Heart left ventricle (tissue), 16 donors: Measurements from ENCODE around the gene MLLT3. TPM values are rescaled to one million over a fixed set of nuclear protein-coding genes. Genes with fewer than 3 reads are reported as not detected.

Experiments used
- ATAC-seq, 4 donors: fragments of 200-7000 bp; cut with Tn5 transposase; one replicate each; pipeline ENCODE4 v1.9.1; 2020 to 2022; ENCODE audit warnings: moderate library complexity in 4 of 4, mild to moderate bottlenecking in 3 of 4, moderate number of reproducible peaks in 1 of 4
- DNase-seq, 5 donors: peaks; one replicate each; pipeline ENCODE4 v3.0.0-alpha.2; 2020
- H3K27ac ChIP-seq, 12 donors: fragments of 200-600 bp; sonication (generic) in 4 of 12; one replicate each; pipeline versions ENCODE4 v1.5.0 to v1.8.0; 2016 to 2022; ENCODE audit warnings: mild to moderate bottlenecking in 2 of 12
- H3K27me3 ChIP-seq, 9 donors: fragments of 200-600 bp; sonication (generic) in 2 of 9; one replicate each; pipeline versions ENCODE4 v1.5.1 to v1.8.0; 2016 to 2022; ENCODE audit warnings: mild to moderate bottlenecking in 3 of 9
- H3K36me3 ChIP-seq, 9 donors: fragments of 200-600 bp; sonication (generic) in 2 of 9; one replicate each; pipeline versions ENCODE4 v1.5.0 to v1.8.0; 2018 to 2022; ENCODE audit warnings: mild to moderate bottlenecking in 2 of 9
- H3K4me1 ChIP-seq, 12 donors: fragments of 200-600 bp; sonication (generic) in 4 of 12; one replicate each; pipeline versions ENCODE4 v1.5.0 to v1.8.0; 2016 to 2022; ENCODE audit warnings: mild to moderate bottlenecking in 3 of 12
- H3K4me3 ChIP-seq, 12 donors: fragments of 200-600 bp; sonication (generic) in 4 of 12; one replicate each; pipeline versions ENCODE4 v1.5.0 to v1.8.0; 2017 to 2022; ENCODE audit warnings: mild to moderate bottlenecking in 9 of 12, moderate library complexity in 4 of 12
- H3K9me3 ChIP-seq, 12 donors: fragments of 200-600 bp; sonication (generic) in 4 of 12; one replicate each; pipeline versions ENCODE4 v1.5.0 to v1.8.0; 2016 to 2022; ENCODE audit warnings: mild to moderate bottlenecking in 1 of 12
- CTCF ChIP-seq, 12 donors: fragments of 200-600 bp; sonication (generic) in 4 of 12; IDR thresholded peaks; one replicate each; pipeline versions ENCODE4 v1.5.0 to v1.8.0; 2018 to 2022; ENCODE audit warnings: antibody characterized with exemption in 12 of 12, mild to moderate bottlenecking in 5 of 12
- POLR2A ChIP-seq, 2 donors: fragments of 450-650 bp; IDR thresholded peaks; one replicate each; pipeline ENCODE4 v1.6.1; 2017; ENCODE audit warnings: antibody characterized with exemption in 2 of 2, mild to moderate bottlenecking in 2 of 2, moderate library complexity in 2 of 2
- WGBS, 4 donors: extraction: QIAGEN DNeasy Blood & Tissue Kit in 2 of 4; methylation state at CpG; one replicate each; pipeline versions ENCODE4 v1.1.5 to v1.1.7; 2013 to 2018; 5-methylcytosine and 5-hydroxymethylcytosine counted together
- intact Hi-C, 10 donors: fragments of 100-400 bp; cut with DNase I; formaldehyde crosslinking; loops; one replicate each; pipeline versions ENCODE4 v1.11.1 to v1.14.2; 2022
- polyA plus RNA-seq, 2 donors: library from polyadenylated mRNA; stranded (reverse); fragments of 200-250 nt; gene quantifications; one replicate each; pipeline ENCODE4 v1.2.3, GENCODE V29; 2013
- total RNA-seq, 9 donors: library from RNA; depleted of rRNA in 2 of 9; stranded (reverse); fragments of >200 nt in 2 of 9; fragmentation: NEBNext Ultra II Directional in 3 of 9; extraction: Animal tissue kit (Norgen Biotek cat#: 25700) in 3 of 9; gene quantifications; one replicate each; pipeline versions ENCODE4 v1.1.0 to v1.2.4, GENCODE V29; 2016 to 2023
- donor health status: ischemic (EF 13 %, LVEDD 7.1; RV severe dilation, severe dysfunction).
- donor health status: healthy with polysubstance abuse.
- donor health status: DM: no; HTN: yes; CAD: no.
- donor health status: DM: no; HTN: no; CAD: no.
- donor health status: ischemic (EF 25% LVEDD 6.9; RV normal size, moderate dysfunction).
- donor health status: ischemic (EF 25% LVEDD 5.7; RV mildly dilated, moderate dysfunction).
- donor health status: healthy.
- donor health status: DM: yes; HTN: yes; CAD: no.
- donor health status: ischemic (EF 35%, LVEDD 5.7; RV mildly dilated, moderate dysfunction).
- donor health status: nonischemic (EF 11% LVEDD 7.7; RV severe dilation, severe dysfunction).
- donor health status: DM: yes; HTN: yes; CAD: no.
- donor health status: PGD.
- donor health status: ischemic (EF 29% LVEDD 5.4; RV normal size, mild dysfunction).
- donor health status: nonischemic (EF 23%, LVEDD 6.1; RV moderate dilation, normal function).

The MLLT3 gene
- total and polyA plus RNA-seq, 11 donors = 7.5 to 21.0 (median 15.3) TPM

- peak overlapping the region in 10 of 12 donors; percentile 20 to 58 (median 43) for H3K27ac ChIP-seq
- TF ChIP-seq CTCF (IDR thresholded peaks at IDR 0.05) (peak; percentile 56 to 82 (median 73)), POLR2A (IDR thresholded peaks at IDR 0.05) (no peak)
- peak overlapping the region in 8 of 12 donors; percentile 1 to 32 (median 28) for H3K4me3 ChIP-seq
- intact Hi-C loops = loop anchor here (1.0 to 10.0 kb wide), 14 partner anchors 72 to 758 kb away; partner anchors contain the start of genes MLLT3 (in 9 of the 10) and FOCAD (in 1 of the 10)
- peaks cover 0 to 20% (median 5%) of the 10 kb centered on the region in 9 donors for H3K36me3 ChIP-seq
- peak; percentile 58 to 70 (median 68) for DNase-seq
- H3K9me3 ChIP-seq = no peaks in the 10 kb centered on the region
- peaks cover 0 to 25% (median 15%) of the 10 kb centered on the region in 12 donors for H3K4me1 ChIP-seq
- peak; percentile 76 to 95 (median 94) for ATAC-seq
- WGBS, 4 donors = 11 to 18% (median 16%) methylated on average over 10 of the region's 10 CpGs
- H3K27me3 ChIP-seq = no peaks in the 10 kb centered on the region
These were observed 265.8 kb downstream of the MLLT3 start for GRCh38 chr9:20356403-20357036.

- WGBS, 4 donors = 64 to 69% (median 66%) methylated on average over 2 of the region's 2 CpGs
- TF ChIP-seq CTCF (IDR thresholded peaks at IDR 0.05) (no peak), POLR2A (IDR thresholded peaks at IDR 0.05) (no peak)
These were observed 267.3 kb downstream of the MLLT3 start for GRCh38 chr9:20355022-20355421.

GRCh38 chr9:20353931-20354652 lies 268.2 kb downstream of the MLLT3 start:
- ATAC-seq = no peak

More at GRCh38 chr9:20355022-20355421, 267.3 kb downstream of the MLLT3 start:
- peaks cover 0 to 6% (median 0%) of the 10 kb centered on the region in 9 donors for H3K36me3 ChIP-seq
- DNase-seq (no peak), ATAC-seq (no peak)
- intact Hi-C loops = loop anchor here in 9 of 10 donors (2.0 to 10.0 kb wide), 12 partner anchors 70 to 760 kb away; partner anchors contain the start of genes MLLT3 (in 6 of the 9) and FOCAD (in 1 of the 9)
- H3K9me3 ChIP-seq = no peaks in the 10 kb centered on the region
- H3K27ac ChIP-seq = no peak overlapping the region
- no peak overlapping the region for H3K4me3 ChIP-seq
- peaks cover 0 to 25% (median 15%) of the 10 kb centered on the region in 12 donors for H3K4me1 ChIP-seq
- H3K27me3 ChIP-seq = no peaks in the 10 kb centered on the region

More at GRCh38 chr9:20353931-20354652, 268.2 kb downstream of the MLLT3 start:
- TF ChIP-seq CTCF (IDR thresholded peaks at IDR 0.05) = no peak
- TF ChIP-seq POLR2A (IDR thresholded peaks at IDR 0.05) = no peak
- DNase-seq = no peak
- 77 to 91% (median 85%) methylated on average over 5 of the region's 5 CpGs for WGBS, 4 donors
- H3K36me3 ChIP-seq = peaks cover 0 to 6% (median 0%) of the 10 kb centered on the region in 9 donors
- H3K4me1 ChIP-seq = peaks cover 0 to 25% (median 15%) of the 10 kb centered on the region in 12 donors
- no peak overlapping the region for H3K27ac ChIP-seq
- no peaks in the 10 kb centered on the region for H3K27me3 ChIP-seq
- no peak overlapping the region for H3K4me3 ChIP-seq
- no peaks in the 10 kb centered on the region for H3K9me3 ChIP-seq
- intact Hi-C loops = loop anchor here in 7 of 10 donors (2.0 to 10.0 kb wide), 8 partner anchors 69 to 761 kb away; partner anchors contain the start of gene FOCAD (in 1 of the 7)
